Epithelial cell of esophagus (primary cell): ENCODE results near the gene CAMK2A.
A peak's percentile ranks its signal among the peaks of the same experiment; 100 is the strongest.

Experiments used
- DNase-seq: peaks from one replicate; pipeline ENCODE4 v3.0.0; 2010; ENCODE audit warnings: low read depth
- H3K4me3 ChIP-seq: 2 replicates; pipeline ENCODE4 v1.5.1; 2011; ENCODE audit warnings: mild to moderate bottlenecking, low read length, control low read depth
- TF ChIP-seq, protein P1 (sequence below): IDR thresholded peaks from 2 replicates; pipeline ENCODE4 v1.5.1; 2011; ENCODE audit warnings: low read depth, mild to moderate bottlenecking, low read length, control low read depth, inconsistent platforms; ENCODE audit not compliant: insufficient read depth; ENCODE audit errors: missing control alignments

Gene CAMK2A

DNA sequence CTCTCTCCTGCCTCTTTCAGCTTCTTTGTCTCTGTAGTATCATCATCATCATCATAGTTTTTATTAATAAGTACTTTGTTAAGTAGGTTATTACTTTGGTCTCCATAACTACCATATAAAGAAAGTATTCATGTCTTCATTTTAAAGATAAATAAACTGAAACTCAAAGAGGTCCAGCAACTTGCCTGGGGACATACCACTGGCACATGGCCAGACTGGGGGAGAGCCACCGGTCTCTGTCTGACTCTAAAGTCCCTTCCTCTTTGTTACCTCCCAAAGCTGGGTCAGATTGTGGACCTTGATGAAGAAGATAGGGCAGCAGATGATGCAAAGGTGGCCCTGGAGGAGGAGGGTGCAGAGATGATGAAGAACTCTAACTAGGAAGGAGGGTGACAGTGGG is 114.5 kb downstream of the CAMK2A start:
- TF ChIP-seq, protein P1, sequence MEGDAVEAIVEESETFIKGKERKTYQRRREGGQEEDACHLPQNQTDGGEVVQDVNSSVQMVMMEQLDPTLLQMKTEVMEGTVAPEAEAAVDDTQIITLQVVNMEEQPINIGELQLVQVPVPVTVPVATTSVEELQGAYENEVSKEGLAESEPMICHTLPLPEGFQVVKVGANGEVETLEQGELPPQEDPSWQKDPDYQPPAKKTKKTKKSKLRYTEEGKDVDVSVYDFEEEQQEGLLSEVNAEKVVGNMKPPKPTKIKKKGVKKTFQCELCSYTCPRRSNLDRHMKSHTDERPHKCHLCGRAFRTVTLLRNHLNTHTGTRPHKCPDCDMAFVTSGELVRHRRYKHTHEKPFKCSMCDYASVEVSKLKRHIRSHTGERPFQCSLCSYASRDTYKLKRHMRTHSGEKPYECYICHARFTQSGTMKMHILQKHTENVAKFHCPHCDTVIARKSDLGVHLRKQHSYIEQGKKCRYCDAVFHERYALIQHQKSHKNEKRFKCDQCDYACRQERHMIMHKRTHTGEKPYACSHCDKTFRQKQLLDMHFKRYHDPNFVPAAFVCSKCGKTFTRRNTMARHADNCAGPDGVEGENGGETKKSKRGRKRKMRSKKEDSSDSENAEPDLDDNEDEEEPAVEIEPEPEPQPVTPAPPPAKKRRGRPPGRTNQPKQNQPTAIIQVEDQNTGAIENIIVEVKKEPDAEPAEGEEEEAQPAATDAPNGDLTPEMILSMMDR, result no peak
- no peak for DNase-seq
- no peak overlapping the region for H3K4me3 ChIP-seq

DNA sequence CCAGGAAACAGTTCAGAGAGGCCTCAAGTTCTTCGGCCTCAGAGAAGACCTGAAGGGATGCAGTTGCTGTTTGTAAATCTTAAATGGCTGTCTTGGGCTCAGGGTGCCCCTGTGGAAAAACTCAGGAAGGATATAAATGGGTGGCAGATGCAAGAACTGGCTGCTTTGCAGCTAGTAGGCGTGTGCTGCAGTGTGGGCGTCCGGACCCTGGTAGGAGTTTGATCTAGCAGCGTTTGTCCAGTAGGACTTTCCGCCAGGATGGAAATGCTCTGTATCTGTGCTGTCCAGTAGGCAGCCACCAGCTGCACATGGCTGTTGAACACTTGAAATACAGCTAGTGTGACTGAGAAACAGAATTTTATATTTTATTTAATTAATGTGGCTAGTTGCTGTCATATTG is 115.3 kb downstream of the CAMK2A start:
- no peak overlapping the region for H3K4me3 ChIP-seq
- DNase-seq, result no peak
- TF ChIP-seq, protein P1, result no peak

DNA sequence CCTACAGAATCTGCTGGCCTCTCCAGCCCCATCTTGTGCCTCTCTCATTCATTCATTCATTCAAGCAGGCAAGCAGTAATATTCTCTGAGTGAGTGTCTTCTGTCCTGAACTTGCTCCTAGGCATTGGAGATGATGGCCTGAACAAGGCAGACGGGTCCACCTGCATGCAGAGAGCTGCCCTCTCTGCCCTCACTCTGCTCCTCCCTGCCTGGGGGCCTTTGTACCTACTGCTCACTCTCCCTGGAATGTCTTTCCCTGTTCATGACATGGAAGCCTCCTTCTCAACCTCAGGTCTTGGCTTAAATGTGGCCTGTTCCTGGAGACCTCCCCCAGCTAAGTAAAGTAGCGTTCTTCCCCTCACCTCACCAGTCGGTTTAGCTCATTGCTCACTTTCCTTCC is 116.4 kb downstream of the CAMK2A start:
- peak; percentile 24 for DNase-seq
- TF ChIP-seq, protein P1, result no peak
- H3K4me3 ChIP-seq, result no peak overlapping the region

DNA sequence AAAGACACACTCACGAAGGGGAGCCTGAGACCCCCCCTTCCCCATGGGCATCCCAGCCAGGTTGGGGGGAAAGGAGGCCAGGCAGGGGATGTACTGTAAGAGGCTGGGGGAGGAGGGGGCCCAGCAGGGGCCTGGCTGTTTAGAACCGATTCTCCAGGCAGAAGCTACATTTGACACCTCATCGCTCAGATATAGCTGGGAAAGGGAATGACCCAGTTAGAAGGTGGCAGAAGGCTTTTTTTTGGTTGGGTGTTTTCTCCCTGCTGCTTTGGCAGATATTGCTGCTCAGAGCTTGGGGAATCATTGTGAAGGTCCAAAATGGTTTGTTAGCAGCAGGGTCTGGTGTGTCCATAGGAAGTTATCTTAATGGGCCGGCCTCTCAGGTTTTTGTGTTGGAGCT is 117.0 kb downstream of the CAMK2A start:
- no peak for DNase-seq
- H3K4me3 ChIP-seq, result no peak overlapping the region
- TF ChIP-seq, protein P1, result no peak

DNA sequence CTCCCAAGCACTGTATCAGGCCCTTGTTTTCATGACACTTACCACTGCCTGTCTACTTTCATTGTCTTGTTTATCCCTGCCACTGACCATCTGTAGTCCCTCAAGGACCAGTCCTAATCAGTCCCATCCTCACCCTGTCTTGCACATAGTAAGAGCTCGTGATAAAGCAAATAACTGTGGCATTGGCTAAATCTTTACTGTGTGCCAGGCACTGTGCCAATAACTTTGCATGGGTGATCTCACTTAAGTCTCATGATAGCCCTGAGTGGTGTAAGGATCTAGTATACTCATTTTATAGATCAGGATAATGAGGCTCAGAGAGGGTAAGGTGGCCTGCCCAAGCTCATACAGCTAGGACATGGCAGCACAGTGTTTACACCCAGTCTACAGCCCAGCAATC is 117.4 kb downstream of the CAMK2A start:
- no peak for DNase-seq
- TF ChIP-seq, protein P1, result no peak
- no peak overlapping the region for H3K4me3 ChIP-seq
